CMK (cell line): Measurements from ENCODE around the gene STAT1.
A peak's percentile ranks its signal among the peaks of the same experiment; 100 is the strongest.

Experiments used
- DNase-seq: peaks from one replicate; pipeline ENCODE4 v3.0.0-alpha.2; 2010; ENCODE audit warnings: low read depth

The STAT1 gene

GRCh38 chr2:191013932-191014652 is at the start of gene STAT1:
TSS of gene STAT1 (minus strand) at chr2:191014171. CDS start at chr2:191010003, 4,168 bp downstream.
- peak; percentile 60 for DNase-seq

- DNase-seq = no peak
Measured at GRCh38 chr2:191063584-191063983, 49.6 kb upstream of the STAT1 start.

GRCh38 chr2:191061381-191061980 is 47.5 kb upstream of the STAT1 start:
- no peak for DNase-seq

- DNase-seq = no peak
Measured at GRCh38 chr2:191059308-191059707, 45.3 kb upstream of the STAT1 start.

GRCh38 chr2:191056228-191056627 is 42.3 kb upstream of the STAT1 start:
- no peak for DNase-seq

GRCh38 chr2:191053256-191053655 is 39.3 kb upstream of the STAT1 start:
- DNase-seq = no peak

GRCh38 chr2:191051825-191052778 is 38.1 kb upstream of the STAT1 start:
- no peak for DNase-seq

GRCh38 chr2:191051177-191051576 is 37.2 kb upstream of the STAT1 start:
- DNase-seq = no peak

- DNase-seq = no peak
Measured at GRCh38 chr2:191050640-191050987, 36.6 kb upstream of the STAT1 start.

GRCh38 chr2:191049728-191050639 is 36.0 kb upstream of the STAT1 start:
- DNase-seq = no peak

- no peak for DNase-seq
Measured at GRCh38 chr2:191048073-191048472, 34.1 kb upstream of the STAT1 start.

GRCh38 chr2:191045141-191045540 is 31.2 kb upstream of the STAT1 start:
- no peak for DNase-seq

GRCh38 chr2:191043438-191043837 is 29.5 kb upstream of the STAT1 start:
- DNase-seq = no peak

- no peak for DNase-seq
Measured at GRCh38 chr2:191041418-191042161, 27.6 kb upstream of the STAT1 start.

- DNase-seq = no peak
Measured at GRCh38 chr2:191039616-191040015, 25.6 kb upstream of the STAT1 start.

GRCh38 chr2:191038741-191039140 is 24.8 kb upstream of the STAT1 start:
- DNase-seq = no peak

- no peak for DNase-seq
Measured at GRCh38 chr2:191038241-191038725, 24.3 kb upstream of the STAT1 start.

- no peak for DNase-seq
Measured at GRCh38 chr2:191037351-191037750, 23.4 kb upstream of the STAT1 start.

GRCh38 chr2:191036363-191036762 is 22.4 kb upstream of the STAT1 start:
- no peak for DNase-seq

GRCh38 chr2:191032588-191033429 is 18.8 kb upstream of the STAT1 start:
- DNase-seq = no peak
